ENCODE results near the gene C2orf72. TPM values are rescaled to one million over a fixed set of nuclear protein-coding genes. Genes with fewer than 3 reads are reported as not detected.

C2orf72 gene
- total and polyA plus RNA-seq, 2 of the 13 experiments (the other 11 are each of a cell fraction or from before 2014, with no cell fraction given): 147 to 203 TPM

- TF ChIP-seq PAWR (CRISPR knock-in tag; IDR thresholded peaks at IDR 0.05; ENCODE audit: borderline replicate concordance) (no peak), POLR2G (IDR thresholded peaks at IDR 0.05; ENCODE audit: low read depth, low read length) (peak; percentile 77), ZNF691 (CRISPR knock-in tag; IDR thresholded peaks at IDR 0.05; ENCODE audit: borderline replicate concordance, low read depth) (no peak), ATF7 (IDR thresholded peaks at IDR 0.05) (no peak), ATF7 (CRISPR knock-in tag; IDR thresholded peaks at IDR 0.05) (no peak), REST (IDR thresholded peaks at IDR 0.05; ENCODE audit: borderline replicate concordance in 1 of 2, low read depth in 1 of 2, low read length in 2 of 2) (no peak; a peak in 1 of 4 replicates), ZSCAN9 (CRISPR knock-in tag; IDR thresholded peaks at IDR 0.05; ENCODE audit: borderline replicate concordance) (no peak), ZNF749 (CRISPR knock-in tag; IDR thresholded peaks at IDR 0.05; ENCODE audit: borderline replicate concordance) (no peak), ZNF782 (CRISPR knock-in tag; IDR thresholded peaks at IDR 0.05; ENCODE audit: borderline replicate concordance) (no peak), ZNF609 (CRISPR knock-in tag; IDR thresholded peaks at IDR 0.05; ENCODE audit: borderline replicate concordance) (no peak), HIVEP1 (CRISPR knock-in tag; IDR thresholded peaks at IDR 0.05) (no peak), GPN1 (CRISPR knock-in tag; IDR thresholded peaks at IDR 0.05; ENCODE audit: borderline replicate concordance) (no peak), KDM4B (CRISPR knock-in tag; IDR thresholded peaks at IDR 0.05) (no peak), ZNF549 (CRISPR knock-in tag; IDR thresholded peaks at IDR 0.05) (no peak), ZNF607 (CRISPR knock-in tag; IDR thresholded peaks at IDR 0.05; ENCODE audit: borderline replicate concordance) (no peak), NPAS2 (CRISPR knock-in tag; IDR thresholded peaks at IDR 0.05; ENCODE audit: borderline replicate concordance) (no peak), ZNF747 (CRISPR knock-in tag; IDR thresholded peaks at IDR 0.05; ENCODE audit: borderline replicate concordance) (no peak), HOXA7 (CRISPR knock-in tag; IDR thresholded peaks at IDR 0.05) (no peak), ZNF451 (CRISPR knock-in tag; IDR thresholded peaks at IDR 0.05) (no peak), ZNF724P (CRISPR knock-in tag; IDR thresholded peaks at IDR 0.05; ENCODE audit: borderline replicate concordance) (no peak), RBM22 (optimal IDR thresholded peaks at IDR 0.05; ENCODE audit: low read length) (no peak), CBX1 (IDR thresholded peaks at IDR 0.05; ENCODE audit: low read depth) (peak; percentile 56)
Observed at GRCh38 chr2:231037202-231037730, at the start of gene C2orf72 (continued).

All from HepG2 (cell line).